ENCODE data around the gene POLR2H. TPM values are rescaled to one million over a fixed set of nuclear protein-coding genes. Genes with fewer than 3 reads are reported as not detected.
A peak's percentile ranks its signal among the peaks of the same experiment; 100 is the strongest.

The POLR2H gene
- total RNA-seq, 4 donors from 2014 or later: 65.1 to 181 (median 95.3) TPM

DNA sequence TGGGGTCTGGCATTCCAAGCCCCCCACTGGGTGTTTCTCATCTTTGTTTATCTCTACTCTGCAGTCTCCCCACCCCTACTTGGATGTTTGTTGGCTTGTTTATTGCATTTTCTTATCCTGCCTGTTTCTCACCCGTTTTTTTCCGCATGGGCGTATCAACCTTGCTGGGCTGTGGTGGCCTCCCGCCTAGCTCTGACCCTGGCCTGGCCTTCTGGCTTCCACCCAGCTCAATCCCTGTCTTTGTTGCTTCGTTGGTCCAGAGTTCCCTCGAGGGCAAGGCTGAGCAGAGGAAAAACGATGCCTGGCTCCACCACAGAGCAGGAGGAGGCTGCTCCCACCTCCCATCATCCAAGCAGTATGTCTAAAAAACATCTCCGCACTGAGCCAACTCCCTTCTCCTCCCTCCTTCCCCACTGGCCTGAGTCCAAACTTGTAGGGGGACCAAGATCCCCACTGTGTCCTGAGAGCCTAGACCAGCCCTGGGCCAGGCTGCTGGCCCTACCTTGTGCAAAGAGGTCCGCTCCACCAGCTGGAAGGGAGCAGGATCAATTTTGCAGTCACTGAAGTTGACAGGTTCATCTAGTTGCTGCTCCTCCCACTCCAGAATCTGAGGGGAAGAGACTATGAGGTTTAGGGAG is 9.9 kb upstream of the POLR2H start:
- Histone ChIP-seq H3K4me1 (peaks cover 0 to 54% (median 17%) of the 10 kb centered on the region in 4 donors), H3K27me3 (no peaks in the 10 kb centered on the region), H3K27ac (peak overlapping the region; percentile 17 to 76 (median 70)), H3K36me3 (peaks cover 0 to 48% (median 0%) of the 10 kb centered on the region in 3 donors), H3K4me3 (no peak overlapping the region), H3K9me3 (no peaks in the 10 kb centered on the region)
- WGBS, 2 donors: 34 to 39% methylated on average over 9 of the region's 9 CpGs
- no peak for TF ChIP-seq POLR2A (IDR thresholded peaks at IDR 0.05)
- TF ChIP-seq, protein P1, sequence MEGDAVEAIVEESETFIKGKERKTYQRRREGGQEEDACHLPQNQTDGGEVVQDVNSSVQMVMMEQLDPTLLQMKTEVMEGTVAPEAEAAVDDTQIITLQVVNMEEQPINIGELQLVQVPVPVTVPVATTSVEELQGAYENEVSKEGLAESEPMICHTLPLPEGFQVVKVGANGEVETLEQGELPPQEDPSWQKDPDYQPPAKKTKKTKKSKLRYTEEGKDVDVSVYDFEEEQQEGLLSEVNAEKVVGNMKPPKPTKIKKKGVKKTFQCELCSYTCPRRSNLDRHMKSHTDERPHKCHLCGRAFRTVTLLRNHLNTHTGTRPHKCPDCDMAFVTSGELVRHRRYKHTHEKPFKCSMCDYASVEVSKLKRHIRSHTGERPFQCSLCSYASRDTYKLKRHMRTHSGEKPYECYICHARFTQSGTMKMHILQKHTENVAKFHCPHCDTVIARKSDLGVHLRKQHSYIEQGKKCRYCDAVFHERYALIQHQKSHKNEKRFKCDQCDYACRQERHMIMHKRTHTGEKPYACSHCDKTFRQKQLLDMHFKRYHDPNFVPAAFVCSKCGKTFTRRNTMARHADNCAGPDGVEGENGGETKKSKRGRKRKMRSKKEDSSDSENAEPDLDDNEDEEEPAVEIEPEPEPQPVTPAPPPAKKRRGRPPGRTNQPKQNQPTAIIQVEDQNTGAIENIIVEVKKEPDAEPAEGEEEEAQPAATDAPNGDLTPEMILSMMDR (IDR thresholded peaks at IDR 0.05): no peak
- TF ChIP-seq EP300 (IDR thresholded peaks at IDR 0.05): no peak
- DNase-seq (ENCODE audit: low spot score in 2 of 2): no peak

DNA sequence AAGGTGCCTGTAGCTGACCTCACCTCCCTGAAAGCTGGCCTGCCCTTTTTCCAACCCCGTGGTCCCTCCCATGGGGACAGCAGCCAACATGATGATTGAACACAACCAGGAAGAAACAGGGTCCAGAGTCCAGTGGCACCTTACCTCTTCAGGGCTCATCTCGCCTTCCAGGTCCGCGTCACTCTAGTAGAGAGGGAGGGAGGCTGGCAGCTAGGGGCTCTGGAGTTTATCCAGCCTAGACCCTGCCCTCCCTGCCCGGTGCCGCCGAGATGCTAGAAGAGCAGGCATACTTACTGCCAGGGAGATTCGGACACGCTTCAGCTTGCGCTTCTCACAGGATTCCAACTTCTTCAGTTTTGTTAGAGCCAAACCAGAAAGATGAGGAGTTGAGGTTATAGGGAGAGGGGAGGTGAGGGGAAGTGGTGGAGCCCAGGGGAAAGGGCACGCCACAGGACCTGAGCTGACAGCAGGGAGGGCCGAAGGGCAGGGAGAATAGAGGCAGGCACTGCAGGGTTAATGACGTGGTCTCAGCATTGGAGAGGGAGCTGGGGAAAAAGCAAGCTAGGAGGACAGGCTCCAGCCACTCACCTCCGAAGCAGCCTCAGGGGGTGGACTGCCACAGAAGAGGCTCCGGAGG is 9.2 kb upstream of the POLR2H start:
- H3K27ac ChIP-seq: peak overlapping the region; percentile 17 to 76 (median 70)
- WGBS, 2 donors: 72 to 74% methylated on average over 15 of the region's 15 CpGs
- no peak overlapping the region for H3K4me3 ChIP-seq
- H3K27me3 ChIP-seq: no peaks in the 10 kb centered on the region
- no peak for DNase-seq (ENCODE audit: low spot score in 2 of 2)
- H3K9me3 ChIP-seq: no peaks in the 10 kb centered on the region
- peaks cover 0 to 53% (median 0%) of the 10 kb centered on the region in 3 donors for H3K36me3 ChIP-seq
- H3K4me1 ChIP-seq: peaks cover 0 to 56% (median 17%) of the 10 kb centered on the region in 4 donors
- TF ChIP-seq EP300 (IDR thresholded peaks at IDR 0.05) (no peak), POLR2A (IDR thresholded peaks at IDR 0.05) (no peak)
- TF ChIP-seq, protein P1 (IDR thresholded peaks at IDR 0.05): no peak

DNA sequence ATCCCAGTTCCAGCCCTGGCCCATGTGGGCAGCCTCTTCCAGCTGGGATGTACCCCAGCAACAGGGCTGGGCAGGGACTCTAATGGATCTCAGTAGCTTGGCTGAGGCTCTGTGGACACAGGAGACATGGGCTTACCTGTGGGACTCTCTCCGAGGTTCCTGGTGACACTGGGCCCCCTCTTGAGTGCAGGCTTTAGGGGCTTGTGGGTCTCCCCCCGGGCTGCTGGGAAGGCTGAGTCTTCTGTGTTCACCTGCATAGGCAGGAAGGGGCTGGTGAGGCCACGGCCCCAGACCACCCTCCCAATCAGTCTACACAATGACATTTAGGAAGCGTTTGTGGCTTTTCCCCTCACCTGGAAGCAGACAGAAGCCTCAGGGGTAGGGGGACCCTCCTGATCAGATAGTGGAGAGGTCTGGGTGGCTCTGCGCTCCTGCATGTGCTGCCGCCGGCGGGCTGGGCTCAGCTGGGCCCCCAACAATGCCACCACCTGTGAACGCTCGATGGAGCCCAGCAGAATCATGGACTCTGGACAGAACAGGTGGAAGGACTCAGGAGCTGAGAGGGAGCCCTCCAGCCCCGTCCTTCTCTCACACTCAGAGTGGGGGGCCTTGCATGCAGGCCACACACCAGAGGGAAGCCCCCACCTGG is 8.5 kb upstream of the POLR2H start:
- WGBS, 2 donors: 91% methylated on average over 9 to 11 of the region's 11 CpGs
- Histone ChIP-seq H3K4me1 (peaks cover 0 to 64% (median 17%) of the 10 kb centered on the region in 4 donors), H3K27me3 (no peaks in the 10 kb centered on the region), H3K4me3 (no peak overlapping the region), H3K27ac (peak overlapping the region in 3 of 4 donors; percentile 66 to 76 (median 73)), H3K36me3 (peaks cover 0 to 55% (median 0%) of the 10 kb centered on the region in 3 donors), H3K9me3 (no peaks in the 10 kb centered on the region)
- no peak for DNase-seq (ENCODE audit: low spot score in 2 of 2)
- no peak for TF ChIP-seq EP300 (IDR thresholded peaks at IDR 0.05)
- TF ChIP-seq POLR2A (IDR thresholded peaks at IDR 0.05): no peak
- TF ChIP-seq, protein P1 (IDR thresholded peaks at IDR 0.05): no peak

DNA sequence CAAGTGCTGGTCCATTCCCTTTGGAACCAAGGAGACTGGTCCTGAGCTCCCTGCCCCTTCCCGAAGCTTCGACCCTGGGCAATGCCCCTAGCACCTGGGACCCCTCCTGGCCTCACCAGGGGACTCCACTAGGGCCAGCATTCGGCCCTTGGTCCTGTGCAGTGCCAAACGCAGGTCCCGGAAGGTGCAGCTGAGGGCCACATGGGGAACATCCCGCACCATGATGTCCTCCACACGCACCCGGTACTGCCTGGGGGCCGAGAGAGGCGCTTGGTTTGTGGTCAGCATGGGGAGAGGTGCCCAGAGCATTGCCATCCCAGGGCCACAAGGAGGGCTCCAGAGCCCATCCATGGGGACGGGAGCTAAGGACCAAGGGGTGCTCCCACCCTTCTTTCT is 8.0 kb upstream of the POLR2H start:
- Histone ChIP-seq H3K36me3 (peaks cover 0 to 61% (median 0%) of the 10 kb centered on the region in 3 donors), H3K4me1 (peaks cover 0 to 69% (median 17%) of the 10 kb centered on the region in 4 donors), H3K27ac (peak overlapping the region in 2 of 4 donors; percentile 73 to 76), H3K9me3 (no peaks in the 10 kb centered on the region), H3K4me3 (no peak overlapping the region), H3K27me3 (no peaks in the 10 kb centered on the region)
- TF ChIP-seq, protein P1 (IDR thresholded peaks at IDR 0.05): no peak
- TF ChIP-seq EP300 (IDR thresholded peaks at IDR 0.05) (no peak), POLR2A (IDR thresholded peaks at IDR 0.05) (no peak)
- DNase-seq (ENCODE audit: low spot score in 2 of 2): no peak
- WGBS, 2 donors: 88 to 95% methylated on average over 6 to 11 of the region's 11 CpGs

All from tibial nerve (tissue), 4 donors.